Limb (tissue), 2 donors: ENCODE measurements around the gene ANXA4.
"Not testable (repeated sequence)": the region's sequence is repeated elsewhere in the genome, so short reads cannot be mapped to it uniquely, and the experiment has no call there.

Experiments used
- DNase-seq, 2 donors: peaks; one replicate each; pipeline ENCODE4 v3.0.0-alpha.2; 2016; ENCODE audit errors: extremely low spot score in 2 of 2

ANXA4 gene

GRCh38 chr2:69753659-69754363 is 11.9 kb downstream of the ANXA4 start:
- DNase-seq: no peak

- DNase-seq: no peak
These were observed 12.7 kb downstream of the ANXA4 start for GRCh38 chr2:69754633-69755032.

GRCh38 chr2:69755862-69756467 is 14.0 kb downstream of the ANXA4 start:
- no peak for DNase-seq

GRCh38 chr2:69762025-69762424 is 20.1 kb downstream of the ANXA4 start:
- no peak for DNase-seq

GRCh38 chr2:69762513-69763494 is 20.9 kb downstream of the ANXA4 start:
- DNase-seq: no peak

GRCh38 chr2:69763831-69764230 is 21.9 kb downstream of the ANXA4 start:
- DNase-seq: not testable (repeated sequence)

- no peak for DNase-seq
These were observed 22.6 kb downstream of the ANXA4 start for GRCh38 chr2:69764286-69765095.

GRCh38 chr2:69765096-69765380 is 23.1 kb downstream of the ANXA4 start:
- DNase-seq: no peak

- no peak for DNase-seq
These were observed 24.1 kb downstream of the ANXA4 start for GRCh38 chr2:69766014-69766413.

GRCh38 chr2:69767034-69767433 is 25.1 kb downstream of the ANXA4 start:
- DNase-seq: peak in 1 of 2 donors; percentile 40

GRCh38 chr2:69768235-69768634 is 26.3 kb downstream of the ANXA4 start:
- no peak for DNase-seq

- no peak for DNase-seq
These were observed 26.9 kb downstream of the ANXA4 start for GRCh38 chr2:69768789-69769188.

- no peak for DNase-seq
These were observed 27.3 kb downstream of the ANXA4 start for GRCh38 chr2:69769272-69769671.

- DNase-seq: peak in 1 of 2 donors; percentile 11
These were observed 28.3 kb downstream of the ANXA4 start for GRCh38 chr2:69770193-69770702.

GRCh38 chr2:69770747-69771146 is 28.8 kb downstream of the ANXA4 start:
- no peak for DNase-seq

- no peak for DNase-seq
These were observed 29.5 kb downstream of the ANXA4 start for GRCh38 chr2:69771461-69771860.

- no peak for DNase-seq
These were observed 31.3 kb downstream of the ANXA4 start for GRCh38 chr2:69773206-69773605.

GRCh38 chr2:69774258-69774983 is 32.5 kb downstream of the ANXA4 start:
- DNase-seq: not testable (repeated sequence)

- DNase-seq: no peak
These were observed 33.3 kb downstream of the ANXA4 start for GRCh38 chr2:69774984-69775982.
